HG03460 (cell line): ENCODE results near the gene CASZ1.

Source experiments
- ATAC-seq: cut with Tn5 transposase; IDR thresholded peaks from one replicate; pipeline ENCODE4 v1.9.1; 2021; ENCODE audit not compliant: unreplicated experiment

Gene CASZ1

DNA sequence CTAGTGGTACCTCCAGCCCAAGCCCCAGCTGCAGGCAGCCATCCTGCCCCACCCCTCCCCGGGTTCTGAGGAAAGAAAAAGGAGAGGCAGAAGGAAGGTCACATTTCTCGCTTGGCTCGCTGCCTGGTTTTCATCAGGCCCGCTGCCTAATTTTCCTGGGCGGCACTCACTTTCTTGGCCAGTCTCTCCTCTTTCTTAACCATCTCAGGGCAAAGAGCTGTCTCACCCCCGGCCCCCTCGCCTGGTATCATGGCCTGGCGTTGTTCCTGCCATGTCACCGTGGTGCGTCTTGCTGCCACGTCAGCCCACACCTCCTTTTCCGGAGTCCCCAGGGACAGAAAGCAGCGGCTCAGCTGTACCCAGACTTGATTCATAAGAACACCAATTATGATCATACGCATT is 26.6 kb upstream of the CASZ1 start:
- ATAC-seq: no peak

DNA sequence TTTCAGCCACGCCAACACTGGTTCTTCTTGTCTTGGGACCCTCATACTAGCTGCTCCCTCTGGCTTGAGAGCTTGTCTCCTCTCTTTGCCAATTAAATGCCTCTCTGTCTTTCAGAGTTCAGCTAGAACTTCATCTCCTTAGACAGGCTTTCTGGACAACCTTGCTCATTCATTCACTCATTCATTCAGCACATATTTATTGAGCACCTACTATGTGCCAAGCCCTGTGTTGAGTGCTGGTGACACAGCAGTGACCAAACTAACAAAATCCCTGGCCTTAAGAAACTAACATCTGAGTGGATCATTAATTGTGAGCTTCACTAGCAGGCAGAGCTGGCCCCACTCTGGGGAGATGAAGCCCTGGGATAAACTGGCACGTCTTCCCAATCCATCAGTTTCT is 24.9 kb upstream of the CASZ1 start:
- ATAC-seq: no peak

DNA sequence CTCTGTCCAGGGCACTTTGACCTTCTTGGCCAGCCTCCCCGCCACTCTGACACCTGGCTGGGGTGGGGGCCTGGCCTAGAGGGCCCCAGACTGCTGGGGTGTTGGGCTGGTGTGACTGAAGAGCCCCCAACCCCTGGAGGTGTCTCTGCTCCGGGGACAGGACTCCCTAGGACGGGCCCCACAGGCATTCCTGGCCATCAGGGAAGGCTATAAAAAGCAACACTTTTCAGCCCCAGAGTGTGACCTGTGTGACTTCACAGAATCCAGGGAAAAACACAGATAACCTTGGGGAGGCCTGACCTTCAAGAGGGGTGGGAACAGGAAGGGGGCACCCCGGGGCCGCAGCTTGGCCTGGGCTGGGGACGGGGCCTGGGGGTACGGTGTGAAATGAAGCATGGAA is 24.0 kb upstream of the CASZ1 start:
- no peak for ATAC-seq

DNA sequence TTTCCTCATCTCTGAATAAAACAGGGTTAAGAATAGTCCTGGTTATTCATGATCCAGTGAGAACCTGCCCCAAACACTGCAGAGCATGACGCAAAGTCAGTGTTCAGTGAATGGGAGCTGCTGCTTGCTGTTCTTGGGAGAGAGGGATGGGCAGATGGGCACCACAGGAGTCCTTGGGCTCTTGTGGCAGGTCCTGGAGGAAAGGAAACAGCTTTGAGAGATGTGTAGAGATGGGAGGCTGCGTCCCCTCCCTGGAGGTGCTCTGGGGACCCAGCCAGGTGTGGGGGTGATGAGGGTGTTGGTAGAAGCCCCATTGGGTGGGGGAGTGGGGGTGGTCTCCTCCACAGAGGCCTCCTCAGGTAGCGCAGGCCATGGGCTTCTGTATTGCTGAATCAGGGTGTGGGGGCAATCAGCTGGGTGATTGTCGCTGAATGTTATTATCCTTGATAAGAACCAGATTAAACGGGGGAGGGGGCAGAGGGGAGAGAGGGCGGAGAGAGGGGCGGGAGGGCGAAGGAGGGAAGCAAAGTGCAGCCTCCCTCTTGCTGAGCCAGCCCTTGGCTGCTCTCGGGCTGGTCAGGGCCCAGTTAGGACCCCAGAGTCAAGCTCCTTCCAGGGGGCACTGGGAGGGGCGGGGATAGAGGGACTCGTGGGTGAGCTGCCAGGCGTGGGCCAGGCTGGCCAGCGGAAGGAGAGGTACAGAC is 22.9 kb upstream of the CASZ1 start:
- ATAC-seq: no peak

DNA sequence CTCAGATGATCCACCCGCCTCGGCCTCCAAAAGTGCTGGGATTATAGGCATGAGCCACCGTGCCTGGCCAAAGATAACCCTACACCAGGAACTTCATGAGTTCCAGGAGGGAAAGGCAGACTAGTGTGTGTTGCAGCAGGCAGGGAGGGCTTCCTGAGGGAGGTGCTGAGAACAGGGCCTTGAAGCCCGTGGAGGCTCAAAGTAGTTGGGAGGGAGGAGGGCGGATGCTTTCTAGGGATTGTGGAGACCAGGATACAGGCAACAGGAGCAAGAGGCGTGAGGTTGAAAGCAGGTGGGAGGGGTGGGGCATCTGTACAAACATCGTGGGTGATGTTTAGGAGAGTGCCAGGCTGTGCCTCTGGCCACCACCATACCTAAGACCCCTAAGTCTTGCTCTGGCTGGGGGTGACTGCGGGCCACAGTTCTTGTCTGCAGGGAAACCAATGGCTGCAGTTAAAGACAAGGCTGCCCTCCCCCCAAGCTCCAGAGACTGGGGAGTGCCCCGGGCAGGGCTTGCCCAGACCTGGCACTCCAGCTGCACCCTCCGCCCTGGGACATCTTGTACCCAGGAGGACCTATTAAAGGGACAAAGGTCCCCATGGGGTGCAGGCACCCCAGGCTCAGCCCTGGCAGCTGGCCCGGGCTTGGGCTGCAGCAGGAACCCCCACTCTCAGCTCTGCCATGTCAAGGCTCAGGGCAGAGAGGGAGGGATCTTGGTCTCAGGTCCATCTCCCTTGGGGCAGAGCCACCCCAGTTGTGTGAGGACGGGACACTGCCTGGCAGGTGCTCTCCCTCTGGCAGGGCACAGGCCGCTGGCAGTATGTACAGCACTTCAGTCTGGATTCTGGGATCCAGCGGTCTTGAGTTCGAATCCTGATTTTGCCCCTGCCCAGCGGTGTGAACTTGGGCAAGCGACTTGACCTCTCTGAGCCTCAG is 22.1 kb upstream of the CASZ1 start:
- no peak for ATAC-seq

DNA sequence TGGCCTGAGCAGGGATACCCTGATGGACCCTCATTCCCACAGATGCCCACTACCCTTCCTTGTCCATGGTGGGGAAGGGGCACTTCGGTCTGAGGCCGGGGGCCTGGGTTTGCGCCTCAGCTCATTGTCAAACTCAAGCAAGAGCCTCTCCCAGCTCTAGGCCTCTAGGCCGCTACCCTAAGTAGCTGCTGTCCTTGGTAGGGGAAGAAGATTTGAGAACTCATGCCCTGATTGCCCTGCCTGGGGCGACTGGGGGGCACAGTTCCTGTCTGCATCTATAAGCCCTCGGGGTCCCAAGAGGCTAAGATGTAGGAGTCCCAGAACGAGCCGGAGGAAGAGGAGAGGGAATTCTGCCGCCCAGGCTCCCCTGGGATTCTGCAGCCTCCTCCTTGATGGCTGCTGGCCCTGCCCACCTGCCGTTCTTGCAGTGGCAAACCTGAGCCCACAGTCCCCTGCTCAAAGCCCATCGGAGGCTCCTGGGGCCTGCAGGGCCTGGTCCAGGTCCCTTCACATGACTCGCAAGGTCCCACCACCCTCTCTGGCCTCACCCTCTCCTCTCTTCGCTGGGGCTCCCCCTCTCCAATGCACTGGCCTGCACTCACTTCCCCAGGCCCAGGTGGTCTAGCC is 20.4 kb upstream of the CASZ1 start:
- ATAC-seq: no peak

DNA sequence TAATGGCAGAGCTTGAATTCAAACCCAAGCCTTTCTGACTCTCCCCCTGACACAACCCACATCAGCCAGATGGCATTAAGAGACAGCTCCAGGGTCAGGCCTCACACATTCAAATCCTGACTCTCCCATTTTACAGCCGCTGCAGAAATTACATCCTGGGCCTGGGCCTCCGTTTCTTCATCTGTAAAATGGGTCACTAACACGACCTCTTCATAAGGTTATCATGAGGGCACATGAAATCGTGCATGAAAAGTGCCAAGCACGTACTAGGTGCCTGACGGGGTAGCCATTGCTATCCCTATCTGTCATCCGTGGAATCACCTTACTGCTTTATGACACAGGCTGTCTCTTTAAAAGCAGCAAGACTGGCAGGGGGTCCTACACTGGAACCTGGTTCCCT is 19.8 kb upstream of the CASZ1 start:
- no peak for ATAC-seq

DNA sequence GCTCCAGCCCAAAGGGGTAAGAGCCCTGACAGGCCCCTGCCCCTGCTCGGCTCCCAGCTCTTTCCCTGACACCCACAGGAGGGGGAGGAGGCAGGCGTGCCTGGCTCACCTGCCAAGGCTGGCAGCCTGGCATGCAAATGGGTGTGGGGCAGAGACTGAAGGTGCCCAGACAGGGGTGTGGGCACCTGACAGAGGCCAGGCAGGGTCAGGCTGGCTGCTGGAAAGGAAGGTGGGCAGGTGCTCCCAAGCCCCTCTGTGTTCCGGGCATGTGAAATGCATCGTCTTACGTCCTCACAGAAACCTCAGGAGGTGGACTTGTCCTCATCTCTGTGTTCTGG is 19.4 kb upstream of the CASZ1 start:
- no peak for ATAC-seq

DNA sequence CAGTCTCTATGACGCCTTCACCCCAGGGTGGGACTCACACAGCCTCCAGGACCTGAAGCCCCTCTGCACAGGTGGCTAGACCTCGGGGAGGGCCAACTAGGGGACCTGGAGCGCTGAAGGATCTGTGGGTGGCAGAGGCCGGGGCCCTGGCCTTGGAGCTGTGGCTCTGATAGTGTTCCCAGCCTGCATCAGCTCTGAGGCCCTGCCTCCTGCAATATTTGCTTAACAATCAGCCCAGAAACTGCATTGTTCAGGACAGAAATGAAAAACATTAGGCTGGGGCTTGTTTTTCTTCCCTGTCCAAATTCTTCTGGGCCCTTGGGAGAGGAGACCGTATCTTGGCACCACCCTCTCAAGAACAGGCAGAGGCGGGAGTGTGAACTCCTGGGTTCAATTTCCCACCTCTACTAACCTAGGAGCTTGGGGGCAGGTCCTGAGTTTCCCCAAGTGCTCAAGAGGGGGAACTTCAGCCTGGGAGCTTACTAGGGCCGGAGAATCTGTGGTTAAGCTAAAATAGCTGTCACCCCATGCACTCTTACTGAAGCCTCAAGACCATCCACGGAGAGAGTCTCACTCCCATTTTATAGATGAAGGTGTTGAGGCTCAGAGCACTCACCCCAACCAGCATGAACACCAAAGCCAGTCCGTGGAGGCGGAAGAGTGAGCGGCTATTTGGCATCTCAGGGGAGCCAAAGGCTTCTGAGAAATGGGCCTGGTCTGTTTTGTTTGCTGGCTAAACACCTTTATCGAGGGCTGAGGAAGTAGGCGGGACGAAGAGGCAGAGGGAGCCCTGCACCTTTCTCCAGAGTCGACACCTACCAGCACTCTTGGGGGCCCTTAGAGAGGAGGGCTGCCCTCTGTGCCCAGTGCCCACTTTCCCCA is 18.8 kb upstream of the CASZ1 start:
- ATAC-seq: no peak

DNA sequence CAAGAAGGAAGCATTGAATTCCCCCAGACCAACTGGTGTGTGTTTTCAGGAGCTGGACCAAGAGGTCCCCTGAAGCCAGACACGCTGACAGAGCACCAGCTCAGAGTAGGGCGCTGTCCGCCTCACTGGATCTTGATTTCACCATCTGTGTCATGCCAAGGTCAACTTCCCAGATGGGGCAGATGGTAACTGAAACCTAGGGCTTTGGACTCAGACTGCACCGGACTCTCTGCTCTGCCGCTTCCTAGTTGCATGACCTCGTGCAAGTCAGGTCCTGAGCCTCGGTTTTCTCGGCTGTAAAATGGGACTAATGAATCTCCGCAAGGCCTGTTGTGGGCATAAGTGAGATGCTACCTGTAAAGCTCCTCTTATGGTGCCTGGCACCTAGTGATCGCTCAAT is 17.9 kb upstream of the CASZ1 start:
- ATAC-seq: no peak

DNA sequence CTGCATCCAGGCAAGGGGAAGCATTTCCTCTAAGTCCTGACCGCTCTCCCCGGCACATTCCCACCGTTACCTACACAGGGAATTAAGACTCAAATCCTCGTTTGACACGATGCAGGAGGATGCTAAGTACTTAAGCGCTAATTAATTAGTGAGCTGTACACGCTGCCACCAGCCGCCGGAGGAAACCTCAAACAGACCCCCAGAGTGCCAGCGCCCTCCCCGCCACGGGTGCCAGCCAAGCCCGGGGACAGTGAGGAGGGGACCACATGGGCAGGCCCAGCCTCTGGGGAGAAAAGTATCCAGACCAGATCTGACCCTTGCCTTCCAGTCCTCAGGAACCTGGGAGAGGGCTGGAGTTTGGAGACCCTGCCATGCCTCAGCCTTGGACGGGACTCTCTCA is 17.4 kb upstream of the CASZ1 start:
- no peak for ATAC-seq

DNA sequence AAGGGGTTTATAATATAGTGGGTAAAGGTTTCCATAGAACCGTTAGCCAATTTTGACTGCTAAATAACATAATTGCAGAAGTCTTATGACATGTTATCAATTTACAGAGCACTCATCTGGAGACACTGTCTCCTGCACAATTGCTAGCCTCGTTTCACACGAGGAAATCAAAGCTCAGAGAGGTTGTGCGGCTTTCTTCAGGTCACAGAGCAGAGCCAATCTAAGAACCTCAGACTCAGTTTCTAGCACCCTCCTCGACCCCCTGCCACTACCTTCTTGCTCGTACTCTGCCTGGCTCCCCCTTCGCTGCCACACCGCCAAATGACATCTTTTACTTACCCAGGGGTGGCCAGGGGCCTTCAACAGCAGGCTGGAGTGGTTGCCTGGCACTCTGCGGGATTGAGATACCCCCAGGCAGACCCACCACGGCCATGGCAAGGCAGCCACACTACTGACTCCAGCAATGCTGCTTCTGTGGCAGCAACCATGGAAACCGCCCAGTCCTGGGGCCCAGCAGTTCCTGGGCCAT is 16.0 kb upstream of the CASZ1 start:
- no peak for ATAC-seq

DNA sequence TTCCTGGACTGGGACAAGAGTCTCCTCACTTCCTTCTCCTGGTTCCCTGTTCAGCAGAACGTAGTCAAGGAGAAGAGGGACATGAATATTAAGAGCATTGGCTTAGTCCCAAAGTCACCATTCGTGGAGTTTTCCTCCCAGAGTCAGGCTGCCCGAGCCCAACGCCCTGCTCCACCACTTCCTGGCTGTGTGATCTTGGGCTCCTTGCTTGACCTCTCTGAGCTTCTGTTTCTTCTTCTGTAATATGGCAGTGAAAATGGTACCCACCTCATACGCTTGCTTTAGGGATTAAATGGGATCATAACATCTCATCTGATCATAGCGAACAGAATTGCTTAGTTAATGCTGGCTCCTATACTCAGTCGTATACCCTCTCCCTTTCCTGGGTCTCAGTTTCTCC is 12.0 kb upstream of the CASZ1 start:
- no peak for ATAC-seq

DNA sequence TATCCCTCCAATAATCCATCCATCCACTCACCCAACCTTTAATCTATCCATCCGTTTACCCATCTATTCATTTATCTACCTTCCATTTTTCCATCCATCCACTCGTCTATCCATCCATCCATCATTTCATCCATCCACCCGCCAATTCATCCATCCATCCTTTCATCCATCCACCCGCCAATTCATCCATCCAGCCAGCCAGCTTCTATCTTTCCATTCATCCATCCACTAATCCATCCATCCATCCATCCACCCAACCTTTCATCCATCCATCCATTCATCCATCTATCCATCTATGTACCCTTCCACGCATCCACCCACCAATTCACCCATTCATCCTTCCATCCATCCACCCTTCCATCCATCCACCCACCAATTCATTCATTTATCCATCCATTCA is 10.5 kb upstream of the CASZ1 start:
- no peak for ATAC-seq

DNA sequence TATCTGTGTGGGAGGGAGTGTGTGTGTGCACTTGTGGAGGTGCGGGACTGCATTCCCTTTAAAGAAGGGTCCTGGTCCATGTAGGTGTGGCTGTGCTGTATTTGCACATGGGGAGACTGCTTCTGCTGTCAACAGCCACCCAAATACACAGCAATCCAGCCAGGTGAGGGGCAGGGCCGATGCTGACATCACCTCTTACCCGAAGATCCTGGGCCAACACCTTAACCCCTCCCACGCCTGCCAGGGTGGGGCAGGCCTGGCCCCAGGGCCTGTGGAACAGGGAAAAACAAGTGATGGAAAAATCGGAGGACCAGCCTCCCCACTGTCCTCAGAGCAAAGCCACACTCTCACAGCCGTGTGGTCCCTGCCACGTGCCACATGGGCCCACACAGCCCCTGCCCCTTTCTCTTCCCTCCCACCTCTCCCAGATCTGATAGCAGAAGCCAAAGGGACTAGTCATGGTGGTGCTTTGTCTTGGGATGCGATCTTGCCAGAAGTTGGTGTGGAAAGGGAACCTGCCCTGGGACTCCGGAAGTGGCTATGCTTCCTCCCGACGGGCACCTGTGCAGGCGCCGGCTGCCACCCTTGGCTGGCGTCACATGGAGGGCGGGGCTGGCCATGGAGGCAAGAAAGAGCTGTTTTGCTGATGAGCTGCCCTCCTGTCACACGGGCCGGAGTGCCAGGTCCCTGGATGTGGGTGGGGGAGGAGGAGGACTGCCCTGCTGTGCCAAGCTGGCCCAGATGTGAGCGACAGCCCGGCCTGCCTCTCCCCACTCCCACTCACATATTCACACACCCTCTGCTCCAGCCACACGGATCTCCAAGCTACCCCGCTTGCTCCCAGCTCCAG is 7.8 kb upstream of the CASZ1 start:
- no peak for ATAC-seq

DNA sequence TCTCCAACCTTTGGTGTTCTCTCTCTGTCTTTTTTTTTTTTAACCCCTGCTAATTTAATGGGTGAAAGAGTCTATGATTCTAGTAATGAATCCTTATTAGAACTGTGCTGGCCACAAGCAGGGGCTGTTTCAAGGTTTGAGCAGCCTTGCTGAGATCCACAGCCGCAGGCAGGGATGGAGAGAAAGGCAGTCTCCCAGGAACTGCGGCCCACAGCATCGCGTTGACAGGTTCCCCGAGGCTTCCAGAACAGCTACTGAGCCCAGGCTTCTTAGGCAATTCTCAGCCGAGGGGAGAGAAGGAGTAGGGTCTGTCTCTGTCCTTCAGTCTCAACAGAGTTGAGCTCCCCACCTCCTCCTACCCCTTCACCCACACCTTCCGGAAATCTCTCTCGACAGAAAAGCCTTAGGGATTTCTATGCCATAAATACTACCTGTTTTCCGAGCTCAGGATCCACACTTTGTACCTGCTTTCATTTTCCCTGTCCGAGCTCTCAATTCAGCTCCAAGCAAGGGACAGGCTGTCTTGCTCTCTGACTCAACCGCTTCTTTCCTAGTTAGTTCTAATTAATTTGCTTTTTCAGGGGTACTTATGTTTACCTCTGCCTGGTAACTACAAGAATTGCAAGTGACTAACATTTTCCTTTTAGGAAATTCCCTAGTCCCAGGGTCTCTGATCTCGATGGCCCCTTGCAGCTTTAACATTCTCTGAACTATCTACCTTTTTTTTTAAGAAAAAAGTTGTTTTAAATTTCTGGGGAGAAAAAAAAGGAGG is 6.7 kb upstream of the CASZ1 start:
- ATAC-seq: no peak

DNA sequence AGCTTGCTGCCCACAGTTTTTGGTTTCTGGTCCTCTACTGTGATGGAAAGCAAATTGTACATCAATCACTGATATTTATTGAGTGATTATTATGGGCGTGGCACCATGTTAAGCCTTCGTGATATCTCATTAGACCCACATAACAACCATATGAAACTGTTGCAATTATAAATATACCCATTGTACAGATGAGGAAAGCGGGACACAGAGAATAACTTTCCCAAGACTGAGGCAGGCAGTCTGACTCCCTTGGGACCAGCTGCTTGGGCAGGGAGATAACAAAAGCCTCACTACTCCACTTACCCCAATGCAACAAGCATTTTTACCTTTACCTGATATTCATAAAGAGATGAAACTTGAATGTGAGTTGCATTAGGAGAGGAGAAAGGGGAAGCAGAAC is 4.3 kb upstream of the CASZ1 start:
- ATAC-seq: no peak

DNA sequence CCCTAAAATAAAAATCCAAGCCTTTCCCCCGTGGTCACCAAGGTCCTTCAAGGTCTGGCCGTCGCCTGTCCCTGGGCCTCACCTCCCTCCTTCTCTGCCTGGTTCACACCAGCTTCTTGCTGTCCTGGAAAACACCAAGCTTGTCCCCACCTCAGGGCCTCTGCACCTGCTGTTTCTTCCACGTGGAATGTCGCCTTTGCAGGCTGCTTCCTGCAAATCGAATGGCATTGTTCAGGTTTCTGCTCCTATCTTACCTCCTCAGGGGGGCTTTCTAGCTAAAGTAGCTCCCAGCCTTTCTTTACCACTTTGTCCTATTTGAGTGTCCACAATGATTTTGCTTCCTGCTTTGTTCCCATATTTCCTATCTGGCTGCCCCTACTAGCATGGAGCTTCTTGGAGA is 3.3 kb upstream of the CASZ1 start:
- no peak for ATAC-seq

DNA sequence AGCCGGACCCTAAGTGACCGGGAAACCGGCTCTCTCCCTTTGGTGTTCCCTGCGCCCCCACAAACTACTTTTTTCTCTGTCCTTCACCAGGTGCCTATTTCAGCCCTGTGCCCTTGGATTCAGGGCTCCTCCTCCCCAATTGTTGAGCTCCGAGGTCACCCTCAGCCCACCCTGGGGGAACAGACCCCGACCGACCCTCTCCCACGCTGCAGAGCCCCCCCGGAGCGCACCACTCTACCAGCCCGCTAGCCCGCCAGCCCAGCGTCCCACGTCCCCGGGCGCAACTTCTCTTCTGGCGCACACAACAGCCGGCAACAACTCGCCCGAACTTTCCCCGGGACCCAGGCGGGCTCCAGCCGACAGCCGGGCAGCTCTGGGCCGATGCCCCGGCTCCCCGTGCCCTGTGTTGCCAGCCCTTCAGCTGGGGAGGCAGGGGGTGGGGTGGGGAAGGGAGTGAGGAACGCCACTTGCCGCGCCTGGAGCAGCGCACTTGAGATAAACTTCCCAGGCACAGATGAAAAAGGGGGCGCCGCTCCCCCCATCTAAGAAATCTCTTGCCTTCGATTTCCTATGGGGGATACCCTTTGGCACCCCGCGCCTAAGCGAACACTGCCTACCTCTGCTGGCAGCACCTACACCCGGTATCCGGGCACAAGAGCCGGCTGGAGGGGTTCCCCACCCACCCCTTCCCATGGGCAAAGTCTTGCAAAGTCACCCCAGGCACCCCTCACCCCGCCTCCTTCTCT is 997 bp downstream of the CASZ1 start:
- no peak for ATAC-seq
